ENCODE measurements around the gene ARHGAP28. TPM values are rescaled to one million over a fixed set of nuclear protein-coding genes. Genes with fewer than 3 reads are reported as not detected.

Gene ARHGAP28
- total RNA-seq, 3 donors from 2014 or later = not detected

DNA sequence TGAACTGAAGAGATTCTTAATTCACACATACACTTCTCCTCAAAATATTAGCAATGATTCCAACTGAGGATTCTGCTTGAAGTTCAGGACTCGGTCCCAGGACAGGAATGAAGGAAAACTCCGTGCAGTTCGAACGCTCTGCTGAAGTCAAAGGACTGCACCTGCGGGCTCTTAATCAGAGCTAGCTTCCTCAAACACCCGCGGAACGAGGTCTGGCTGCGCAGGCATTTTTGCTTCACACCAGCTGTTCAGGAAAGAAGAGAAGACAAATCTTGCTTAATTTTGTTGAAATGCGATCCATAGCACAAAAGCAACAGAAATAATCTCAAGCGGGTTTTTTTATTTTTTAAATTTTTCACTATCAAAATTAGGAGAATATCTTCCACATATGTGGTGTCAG lies 212.5 kb downstream of the ARHGAP28 start:
- Mint-ChIP-seq H3K4me3 (no peak overlapping the region), H3K4me1 (ENCODE audit: low read depth) (no peaks in the 10 kb centered on the region), H3K9me3 (no peaks in the 10 kb centered on the region), H3K36me3 (ENCODE audit: insufficient read depth) (no peaks in the 10 kb centered on the region), H3K27me3 (ENCODE audit: low read depth) (peaks cover 2% of the 10 kb centered on the region)
- ATAC-seq (no peak), DNase-seq (no peak)

DNA sequence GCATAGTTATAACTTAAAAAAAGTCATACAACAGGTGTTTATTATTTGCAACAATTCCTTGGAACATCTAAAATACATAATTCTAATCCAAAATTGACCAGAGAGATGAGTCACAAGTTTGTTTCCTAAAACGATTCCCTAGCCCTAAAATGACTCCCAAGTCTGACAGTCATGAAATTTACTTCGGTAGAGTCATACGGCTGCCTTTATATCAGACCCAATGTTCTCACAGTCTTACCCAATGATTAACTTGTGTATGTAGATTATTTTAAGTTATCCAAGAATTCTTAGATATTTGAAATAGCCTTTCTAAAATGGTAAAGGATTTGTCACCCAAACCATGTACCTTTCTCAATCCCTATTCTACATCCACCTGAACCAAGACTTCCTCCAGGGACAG lies 213.2 kb downstream of the ARHGAP28 start:
- H3K9me3 Mint-ChIP-seq = no peaks in the 10 kb centered on the region

DNA sequence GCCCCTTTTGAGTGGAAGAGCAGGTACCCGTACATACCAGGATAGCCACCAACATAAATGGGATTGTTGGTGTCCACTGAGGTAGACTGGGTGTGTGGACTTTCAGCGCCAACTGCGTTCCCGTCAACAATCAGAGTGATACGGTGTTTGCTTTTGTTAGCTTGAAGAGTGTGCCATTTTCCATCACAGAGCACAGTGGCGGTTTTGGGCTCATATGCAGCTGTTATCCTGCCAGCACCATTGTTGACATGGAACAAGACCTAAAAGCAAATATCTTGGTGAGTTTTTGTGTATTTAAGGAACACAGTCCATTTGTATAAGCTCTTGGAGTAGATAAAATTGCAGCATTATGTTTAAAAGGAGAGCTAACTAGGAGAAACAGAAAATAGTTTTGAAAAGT lies 213.6 kb downstream of the ARHGAP28 start:
- H3K4me3 Mint-ChIP-seq = no peak overlapping the region
- no peaks in the 10 kb centered on the region for H3K27me3 Mint-ChIP-seq (ENCODE audit: low read depth)
- no peak for ATAC-seq
- no peaks in the 10 kb centered on the region for H3K9me3 Mint-ChIP-seq
- H3K4me1 Mint-ChIP-seq (ENCODE audit: low read depth) = no peaks in the 10 kb centered on the region
- H3K36me3 Mint-ChIP-seq (ENCODE audit: insufficient read depth) = no peaks in the 10 kb centered on the region
- DNase-seq = no peak

More for the DNA sequence above, 213.2 kb downstream of the ARHGAP28 start:
- Mint-ChIP-seq H3K27me3 (ENCODE audit: low read depth) (peaks cover 2% of the 10 kb centered on the region), H3K4me1 (ENCODE audit: low read depth) (no peaks in the 10 kb centered on the region), H3K36me3 (ENCODE audit: insufficient read depth) (no peaks in the 10 kb centered on the region), H3K4me3 (no peak overlapping the region)
- DNase-seq (no peak), ATAC-seq (no peak)

DNA sequence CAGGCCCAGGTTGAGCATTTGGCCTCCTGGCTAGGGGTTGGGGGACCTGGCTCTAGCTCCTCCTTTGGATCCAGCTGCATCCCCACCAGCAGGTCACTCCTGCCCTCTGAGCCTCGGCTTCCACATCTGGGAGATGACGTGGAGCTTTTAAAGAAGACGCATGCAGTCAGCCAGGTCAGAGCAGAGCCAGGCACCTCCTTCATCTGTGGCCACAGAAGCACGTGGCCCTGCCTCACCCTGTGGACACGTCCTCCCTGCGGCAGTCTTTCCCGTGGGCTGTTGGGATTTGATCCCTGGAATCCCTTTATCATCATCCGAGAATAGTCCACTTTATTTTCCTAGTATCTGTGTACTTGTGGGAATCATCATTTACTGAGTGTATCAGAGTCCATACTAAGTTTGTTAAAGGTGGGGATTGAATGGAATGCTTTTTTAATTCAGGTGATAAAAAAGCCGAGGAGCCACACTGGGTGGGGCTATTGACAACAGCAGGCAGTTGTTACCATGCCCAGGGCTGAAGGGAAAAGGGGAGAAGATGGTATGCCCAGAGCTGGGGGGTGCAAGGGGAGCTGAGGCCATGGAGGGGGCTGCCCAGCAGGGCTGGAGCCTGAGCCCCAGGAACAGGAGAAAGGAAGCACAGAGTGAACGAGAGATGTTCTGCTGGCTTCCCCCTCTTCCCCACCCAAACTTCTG lies 218.0 kb downstream of the ARHGAP28 start:
- ATAC-seq = no peak
- Mint-ChIP-seq H3K4me1 (ENCODE audit: low read depth) (no peaks in the 10 kb centered on the region), H3K9me3 (peaks cover 8% of the 10 kb centered on the region), H3K27me3 (ENCODE audit: low read depth) (no peaks in the 10 kb centered on the region), H3K4me3 (no peak overlapping the region), H3K36me3 (ENCODE audit: insufficient read depth) (no peaks in the 10 kb centered on the region)
- no peak for DNase-seq

DNA sequence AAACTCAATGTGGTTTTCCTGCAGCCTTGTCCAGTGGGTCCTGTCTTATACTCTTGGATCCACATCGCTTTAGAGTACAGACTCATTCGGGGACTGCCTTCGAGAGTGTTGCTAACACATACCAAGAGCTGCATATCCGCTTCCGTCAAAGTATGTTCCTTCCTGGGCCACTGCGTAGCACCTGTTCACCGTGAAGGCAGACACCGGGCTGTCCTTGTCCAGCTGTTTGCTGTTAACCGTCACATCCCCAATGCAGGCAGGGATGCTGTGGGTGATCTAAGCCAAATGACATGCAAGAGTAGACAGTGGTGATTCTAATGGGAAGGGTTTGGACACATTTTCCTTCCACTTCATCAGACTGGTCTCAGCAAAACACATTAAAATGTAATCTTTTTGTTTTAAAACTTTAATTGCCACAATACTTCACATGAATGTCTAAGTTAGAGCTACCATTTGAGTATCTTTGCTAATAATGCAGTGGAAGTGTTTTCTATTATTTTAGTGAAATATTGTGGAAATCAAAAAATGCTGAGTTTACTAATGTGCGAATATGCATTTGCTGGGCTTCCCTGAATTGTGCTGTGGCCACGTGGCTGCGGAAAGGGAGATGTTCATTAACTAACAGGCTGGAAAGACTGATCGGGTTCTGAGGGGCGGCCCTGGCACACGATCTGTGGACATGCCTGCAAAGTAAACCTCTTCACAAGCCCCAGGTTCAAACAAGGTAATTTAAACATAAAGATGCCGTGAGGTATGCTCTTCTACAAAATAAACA lies 219.0 kb downstream of the ARHGAP28 start:
- H3K27me3 Mint-ChIP-seq (ENCODE audit: low read depth) = no peaks in the 10 kb centered on the region
- H3K36me3 Mint-ChIP-seq (ENCODE audit: insufficient read depth) = no peaks in the 10 kb centered on the region
- ATAC-seq (no peak), DNase-seq (no peak)
- no peaks in the 10 kb centered on the region for H3K4me1 Mint-ChIP-seq (ENCODE audit: low read depth)
- H3K9me3 Mint-ChIP-seq = peaks cover 8% of the 10 kb centered on the region
- H3K4me3 Mint-ChIP-seq = no peak overlapping the region

DNA sequence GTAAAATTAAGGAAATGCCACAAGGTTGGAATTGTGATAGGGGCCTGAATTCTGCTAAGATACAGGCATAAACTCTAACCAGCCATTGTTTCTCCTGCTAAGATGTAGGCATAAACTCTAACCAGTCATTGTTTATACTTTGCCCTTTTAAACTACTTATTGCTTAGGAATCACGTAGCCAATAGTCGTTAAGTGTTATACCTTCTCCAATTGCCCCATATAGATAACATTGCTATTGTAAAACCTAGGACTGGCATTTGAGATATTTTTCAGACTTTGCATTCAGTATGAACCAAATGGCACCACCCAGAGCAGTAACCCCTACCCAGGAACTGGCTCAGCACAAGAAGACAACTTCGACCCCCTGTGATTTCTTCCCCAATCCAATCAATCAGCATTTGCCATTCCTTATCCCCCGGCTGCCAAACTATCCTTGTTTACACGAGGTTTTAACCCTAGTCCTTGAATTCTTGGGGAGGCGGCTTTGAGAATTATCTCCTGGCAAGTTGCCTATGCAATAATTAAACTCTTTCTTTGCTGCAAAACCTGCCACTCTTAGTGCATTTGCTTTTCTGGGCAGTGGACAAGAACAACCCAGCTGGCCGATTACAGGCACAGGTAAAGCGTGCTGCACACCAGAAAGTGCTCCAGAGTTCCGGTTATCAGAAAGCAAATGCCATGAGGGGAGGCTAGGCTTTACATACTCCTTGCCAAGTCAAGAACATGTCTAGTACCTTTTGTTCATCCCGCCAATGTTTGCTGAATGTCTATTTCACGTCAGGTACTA lies 220.5 kb downstream of the ARHGAP28 start:
- no peak for ATAC-seq
- no peak overlapping the region for H3K4me3 Mint-ChIP-seq
- no peaks in the 10 kb centered on the region for H3K4me1 Mint-ChIP-seq (ENCODE audit: low read depth)
- no peaks in the 10 kb centered on the region for H3K36me3 Mint-ChIP-seq (ENCODE audit: insufficient read depth)
- DNase-seq = no peak
- no peaks in the 10 kb centered on the region for H3K27me3 Mint-ChIP-seq (ENCODE audit: low read depth)
- peaks cover 8% of the 10 kb centered on the region for H3K9me3 Mint-ChIP-seq

GRCh38 chr18:6950641-6951040 lies 221.1 kb downstream of the ARHGAP28 start:
- Mint-ChIP-seq H3K4me1 (ENCODE audit: low read depth) (no peaks in the 10 kb centered on the region), H3K4me3 (no peak overlapping the region), H3K36me3 (ENCODE audit: insufficient read depth) (no peaks in the 10 kb centered on the region)

GRCh38 chr18:6951336-6952090 lies 222.0 kb downstream of the ARHGAP28 start:
- ATAC-seq (no peak), DNase-seq (no peak)
- no peaks in the 10 kb centered on the region for H3K36me3 Mint-ChIP-seq (ENCODE audit: insufficient read depth)
- H3K9me3 Mint-ChIP-seq = peaks cover 8% of the 10 kb centered on the region
- no peaks in the 10 kb centered on the region for H3K27me3 Mint-ChIP-seq (ENCODE audit: low read depth)
- no peaks in the 10 kb centered on the region for H3K4me1 Mint-ChIP-seq (ENCODE audit: low read depth)
- H3K4me3 Mint-ChIP-seq = no peak overlapping the region

More at GRCh38 chr18:6950641-6951040, 221.1 kb downstream of the ARHGAP28 start:
- Mint-ChIP-seq H3K27me3 (ENCODE audit: low read depth) (no peaks in the 10 kb centered on the region), H3K9me3 (peaks cover 8% of the 10 kb centered on the region)
- no peak for DNase-seq
- no peak for ATAC-seq

- ATAC-seq = no peak
- peaks cover 8% of the 10 kb centered on the region for H3K9me3 Mint-ChIP-seq
- H3K27me3 Mint-ChIP-seq (ENCODE audit: low read depth) = no peaks in the 10 kb centered on the region
- no peaks in the 10 kb centered on the region for H3K4me1 Mint-ChIP-seq (ENCODE audit: low read depth)
- no peak for DNase-seq
- H3K4me3 Mint-ChIP-seq = no peak overlapping the region
- H3K36me3 Mint-ChIP-seq (ENCODE audit: insufficient read depth) = no peaks in the 10 kb centered on the region
Measured at GRCh38 chr18:6954501-6954900, 225.0 kb downstream of the ARHGAP28 start.

GRCh38 chr18:6955304-6955703 lies 225.8 kb downstream of the ARHGAP28 start:
- no peaks in the 10 kb centered on the region for H3K36me3 Mint-ChIP-seq (ENCODE audit: insufficient read depth)
- no peak for DNase-seq
- no peaks in the 10 kb centered on the region for H3K4me1 Mint-ChIP-seq (ENCODE audit: low read depth)
- peaks cover 12% of the 10 kb centered on the region for H3K9me3 Mint-ChIP-seq
- no peak for ATAC-seq
- H3K4me3 Mint-ChIP-seq = no peak overlapping the region
- H3K27me3 Mint-ChIP-seq (ENCODE audit: low read depth) = no peaks in the 10 kb centered on the region

DNA sequence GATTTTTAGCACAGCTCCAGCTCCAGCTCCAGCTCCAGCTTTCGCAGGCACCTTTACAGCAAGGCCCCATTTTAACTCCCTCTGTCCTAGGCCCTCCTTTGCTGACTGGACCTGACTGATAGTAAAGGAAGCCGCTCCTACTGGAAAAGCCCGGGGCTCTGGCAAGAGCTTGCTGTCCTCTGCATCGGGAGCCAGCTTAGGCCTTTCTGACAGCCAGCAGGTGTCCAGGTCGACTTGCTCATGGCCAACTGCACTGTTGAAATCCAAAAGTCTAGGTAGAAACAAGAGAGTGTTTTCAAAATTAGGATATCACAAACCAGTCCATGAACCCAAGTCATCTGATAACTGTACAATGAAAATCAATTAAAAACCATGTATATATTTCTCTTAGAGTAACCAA lies 227.0 kb downstream of the ARHGAP28 start:
- no peaks in the 10 kb centered on the region for H3K27me3 Mint-ChIP-seq (ENCODE audit: low read depth)
- H3K36me3 Mint-ChIP-seq (ENCODE audit: insufficient read depth) = no peaks in the 10 kb centered on the region
- no peaks in the 10 kb centered on the region for H3K4me1 Mint-ChIP-seq (ENCODE audit: low read depth)
- no peak overlapping the region for H3K4me3 Mint-ChIP-seq
- ATAC-seq = no peak
- DNase-seq = no peak
- peaks cover 7% of the 10 kb centered on the region for H3K9me3 Mint-ChIP-seq

- no peaks in the 10 kb centered on the region for H3K27me3 Mint-ChIP-seq (ENCODE audit: low read depth)
- H3K9me3 Mint-ChIP-seq = peaks cover 5% of the 10 kb centered on the region
- DNase-seq (no peak), ATAC-seq (no peak)
- H3K36me3 Mint-ChIP-seq (ENCODE audit: insufficient read depth) = no peaks in the 10 kb centered on the region
- H3K4me3 Mint-ChIP-seq = no peak overlapping the region
- no peaks in the 10 kb centered on the region for H3K4me1 Mint-ChIP-seq (ENCODE audit: low read depth)
Measured at GRCh38 chr18:6956999-6957398, 227.5 kb downstream of the ARHGAP28 start.

GRCh38 chr18:6959110-6959509 lies 229.6 kb downstream of the ARHGAP28 start:
- no peaks in the 10 kb centered on the region for H3K36me3 Mint-ChIP-seq (ENCODE audit: insufficient read depth)
- no peaks in the 10 kb centered on the region for H3K27me3 Mint-ChIP-seq (ENCODE audit: low read depth)
- ATAC-seq = no peak
- H3K4me1 Mint-ChIP-seq (ENCODE audit: low read depth) = no peaks in the 10 kb centered on the region
- no peak overlapping the region for H3K4me3 Mint-ChIP-seq
- H3K9me3 Mint-ChIP-seq = peaks cover 8% of the 10 kb centered on the region
- DNase-seq = no peak

DNA sequence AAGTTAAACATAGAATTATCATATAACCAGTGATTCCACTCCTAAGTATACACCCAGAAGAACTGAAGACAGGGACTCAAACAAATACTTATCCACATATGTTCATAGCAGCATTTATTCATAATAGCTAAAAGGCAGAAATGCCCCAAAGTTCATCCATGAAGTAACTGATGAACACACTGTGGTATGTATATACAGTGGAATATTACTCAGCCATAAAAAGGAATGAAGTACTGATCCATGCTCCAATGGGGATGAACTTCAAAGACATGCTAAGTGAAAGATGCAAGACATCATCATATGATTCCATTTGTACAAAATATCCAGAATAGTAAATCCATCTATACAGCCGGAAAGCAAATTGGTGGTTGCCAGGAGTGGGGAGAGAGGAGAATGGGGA lies 230.6 kb downstream of the ARHGAP28 start:
- Mint-ChIP-seq H3K36me3 (ENCODE audit: insufficient read depth) (no peaks in the 10 kb centered on the region), H3K9me3 (peaks cover 8% of the 10 kb centered on the region), H3K4me3 (no peak overlapping the region), H3K4me1 (ENCODE audit: low read depth) (no peaks in the 10 kb centered on the region), H3K27me3 (ENCODE audit: low read depth) (no peaks in the 10 kb centered on the region)
- ATAC-seq (no peak), DNase-seq (no peak)
